HG02973 (cell line): ENCODE data around the gene TTC9.

Experiments
- ATAC-seq: cut with Tn5 transposase; IDR thresholded peaks from one replicate; pipeline ENCODE4 v1.9.1; 2021; ENCODE audit warnings: moderate library complexity; ENCODE audit not compliant: unreplicated experiment

The TTC9 gene

GRCh38 chr14:70711451-70711850 lies 69.7 kb downstream of the TTC9 start:
- ATAC-seq, result no peak

GRCh38 chr14:70713096-70713495 lies 71.4 kb downstream of the TTC9 start:
- ATAC-seq, result no peak

- ATAC-seq, result no peak
Observed at GRCh38 chr14:70713511-70713916, 71.8 kb downstream of the TTC9 start.

GRCh38 chr14:70714055-70714550 lies 72.4 kb downstream of the TTC9 start:
- ATAC-seq, result no peak

- ATAC-seq, result no peak
Observed at GRCh38 chr14:70716483-70716882, 74.8 kb downstream of the TTC9 start.

GRCh38 chr14:70716958-70717357 lies 75.2 kb downstream of the TTC9 start:
- ATAC-seq, result no peak

GRCh38 chr14:70718383-70719118 lies 76.8 kb downstream of the TTC9 start:
- ATAC-seq, result no peak

- ATAC-seq, result no peak
Observed at GRCh38 chr14:70721542-70721941, 79.8 kb downstream of the TTC9 start.

GRCh38 chr14:70722418-70722817 lies 80.7 kb downstream of the TTC9 start:
- ATAC-seq, result no peak

GRCh38 chr14:70723276-70723675 lies 81.6 kb downstream of the TTC9 start:
- ATAC-seq, result no peak

- no peak for ATAC-seq
Observed at GRCh38 chr14:70724110-70724509, 82.4 kb downstream of the TTC9 start.

- ATAC-seq, result no peak
Observed at GRCh38 chr14:70724944-70725343, 83.2 kb downstream of the TTC9 start.
